HUDEP-2 (cell line): ENCODE data around the gene SPIN3.
"Not testable (repeated sequence)": the region's sequence is repeated elsewhere in the genome, so short reads cannot be mapped to it uniquely, and the experiment has no call there.

ENCODE experiments used
- DNase-seq, 76 experiments: peaks; one replicate each; lab custom pipeline; 2025; ENCODE audit not compliant: unreplicated experiment in 76 of 76; lab: John Stamatoyannopoulos, UW

The SPIN3 gene

GRCh38 chrX:56995271-56995994, at the start of gene SPIN3:
Gene SPIN3 (minus strand): TSS chrX:56995541. CDS start chrX:56994947, 594 bp downstream.
- peak in 69 of 76 experiments; percentile 1 to 77 (median 39) for DNase-seq

GRCh38 chrX:57044245-57044644, 48.9 kb upstream of the SPIN3 start:
- peak in 66 of 76 experiments; percentile 0 to 73 (median 24) for DNase-seq

- not testable (repeated sequence) for DNase-seq
Observed at GRCh38 chrX:57037265-57037664, 41.9 kb upstream of the SPIN3 start.

GRCh38 chrX:56994375-56995270, 718 bp downstream of the SPIN3 start:
- DNase-seq, result peak in 1 of 76 experiments; percentile 1

GRCh38 chrX:56987741-56988140, 7.6 kb downstream of the SPIN3 start:
- no peak for DNase-seq

- DNase-seq, result no peak
Observed at GRCh38 chrX:56986138-56986537, 9.2 kb downstream of the SPIN3 start.

GRCh38 chrX:56978172-56978571, 17.2 kb downstream of the SPIN3 start:
- DNase-seq, result peak in 40 of 76 experiments; percentile 0 to 40 (median 11)

- peak in 1 of 76 experiments; percentile 0 for DNase-seq
Observed at GRCh38 chrX:56975611-56976010, 19.7 kb downstream of the SPIN3 start.

- no peak for DNase-seq
Observed at GRCh38 chrX:56974408-56974807, 20.9 kb downstream of the SPIN3 start.

GRCh38 chrX:56969559-56969958, 25.8 kb downstream of the SPIN3 start:
- DNase-seq, result no peak

- DNase-seq, result no peak
Observed at GRCh38 chrX:56968980-56969379, 26.4 kb downstream of the SPIN3 start.

- DNase-seq, result no peak
Observed at GRCh38 chrX:56963377-56963776, 32.0 kb downstream of the SPIN3 start.

GRCh38 chrX:56947699-56948098, 47.6 kb downstream of the SPIN3 start:
- no peak for DNase-seq

- DNase-seq, result not testable (repeated sequence)
Observed at GRCh38 chrX:56946201-56946600, 49.1 kb downstream of the SPIN3 start.

GRCh38 chrX:56945226-56945625, 50.1 kb downstream of the SPIN3 start:
- DNase-seq, result not testable (repeated sequence)

- DNase-seq, result no peak
Observed at GRCh38 chrX:56943264-56943663, 52.1 kb downstream of the SPIN3 start.
